ENCODE data around the gene SLC15A4. TPM values are rescaled to one million over a fixed set of nuclear protein-coding genes. Genes with fewer than 3 reads are reported as not detected.

Gene SLC15A4
- total RNA-seq, 1 donor from 2014 or later = 11.9 TPM

GRCh38 chr12:128810182-128811127 is 13.3 kb downstream of the SLC15A4 start:
- no peak for FAIRE-seq
- DNase-seq (ENCODE audit: low read depth) = no peak
- H3K4me2 ChIP-seq (ENCODE audit: low read length) = no peak overlapping the region
- H3K27me3 ChIP-seq (ENCODE audit: insufficient read depth, low read length) = no peaks in the 10 kb centered on the region
- Mint-ChIP-seq H3K27me3 (ENCODE audit: low read depth, unreplicated experiment) (no peaks in the 10 kb centered on the region), H3K4me1 (ENCODE audit: low read depth, unreplicated experiment) (peaks cover 9% of the 10 kb centered on the region), H3K4me3 (ENCODE audit: unreplicated experiment) (no peak overlapping the region), H3K9me3 (ENCODE audit: unreplicated experiment) (no peaks in the 10 kb centered on the region), H3K27ac (ENCODE audit: unreplicated experiment) (no peak overlapping the region), H3K36me3 (ENCODE audit: low read depth, unreplicated experiment) (no peaks in the 10 kb centered on the region)
- peaks cover 43% of the 10 kb centered on the region for H4K20me1 ChIP-seq (ENCODE audit: insufficient read depth, low read length)
- H2AFZ ChIP-seq (ENCODE audit: low read depth, low read length) = no peak overlapping the region
- peaks cover 11% of the 10 kb centered on the region for H3K4me1 ChIP-seq (ENCODE audit: insufficient read depth, low read length)
- no peak overlapping the region for H3K4me3 ChIP-seq (ENCODE audit: insufficient read depth, low read depth, low read length)
- peaks cover 15% of the 10 kb centered on the region for H3K36me3 ChIP-seq (ENCODE audit: insufficient read depth, low read length)
- H3K79me2 ChIP-seq (ENCODE audit: insufficient read depth, low read length) = peaks cover 71% of the 10 kb centered on the region
- no peak for TF ChIP-seq EZH2 (IDR thresholded peaks at IDR 0.05; ENCODE audit: insufficient read depth, low read length)
- no peak for TF ChIP-seq CTCF (IDR thresholded peaks at IDR 0.05; ENCODE audit: insufficient read depth, low read depth, low read length)
- H3K9me3 ChIP-seq (ENCODE audit: insufficient read depth, low read depth, low read length) = no peaks in the 10 kb centered on the region
- H3K9ac ChIP-seq (ENCODE audit: low read length) = no peak overlapping the region
- no peak overlapping the region for H3K27ac ChIP-seq (ENCODE audit: low read depth, low read length)

- peaks cover 24% of the 10 kb centered on the region for H3K36me3 ChIP-seq (ENCODE audit: insufficient read depth, low read length)
- peaks cover 36% of the 10 kb centered on the region for H4K20me1 ChIP-seq (ENCODE audit: insufficient read depth, low read length)
- no peak overlapping the region for H3K4me3 ChIP-seq (ENCODE audit: insufficient read depth, low read depth, low read length)
- FAIRE-seq (no peak), DNase-seq (ENCODE audit: low read depth) (no peak)
- no peaks in the 10 kb centered on the region for H3K9me3 ChIP-seq (ENCODE audit: insufficient read depth, low read depth, low read length)
- H3K4me1 ChIP-seq (ENCODE audit: insufficient read depth, low read length) = peaks cover 11% of the 10 kb centered on the region
- H3K9me3 Mint-ChIP-seq (ENCODE audit: unreplicated experiment) = no peaks in the 10 kb centered on the region
- H3K9ac ChIP-seq (ENCODE audit: low read length) = no peak overlapping the region
- no peak overlapping the region for H3K4me3 Mint-ChIP-seq (ENCODE audit: unreplicated experiment)
- no peak overlapping the region for H2AFZ ChIP-seq (ENCODE audit: low read depth, low read length)
- peaks cover 5% of the 10 kb centered on the region for H3K36me3 Mint-ChIP-seq (ENCODE audit: low read depth, unreplicated experiment)
- TF ChIP-seq CTCF (IDR thresholded peaks at IDR 0.05; ENCODE audit: insufficient read depth, low read depth, low read length) = no peak
- no peak for TF ChIP-seq EZH2 (IDR thresholded peaks at IDR 0.05; ENCODE audit: insufficient read depth, low read length)
- no peak overlapping the region for H3K27ac Mint-ChIP-seq (ENCODE audit: unreplicated experiment)
- no peaks in the 10 kb centered on the region for H3K27me3 Mint-ChIP-seq (ENCODE audit: low read depth, unreplicated experiment)
- no peak overlapping the region for H3K4me2 ChIP-seq (ENCODE audit: low read length)
- H3K27ac ChIP-seq (ENCODE audit: low read depth, low read length) = no peak overlapping the region
- H3K79me2 ChIP-seq (ENCODE audit: insufficient read depth, low read length) = peaks cover 62% of the 10 kb centered on the region
- no peaks in the 10 kb centered on the region for H3K27me3 ChIP-seq (ENCODE audit: insufficient read depth, low read length)
- peaks cover 9% of the 10 kb centered on the region for H3K4me1 Mint-ChIP-seq (ENCODE audit: low read depth, unreplicated experiment)
These were observed 15.1 kb downstream of the SLC15A4 start for GRCh38 chr12:128808651-128809050.

Measured in astrocyte (in vitro differentiated cells and primary cell).